Brain pericyte (primary cell): ENCODE measurements around the gene RNU6-9.
"Not testable (repeated sequence)": the region's sequence is repeated elsewhere in the genome, so short reads cannot be mapped to it uniquely, and the experiment has no call there.

Source experiments
- DNase-seq: peaks from one replicate; pipeline ENCODE4 v3.0.0-alpha.2; 2012; ENCODE audit warnings: low read depth, low spot score

RNU6-9 gene

DNA sequence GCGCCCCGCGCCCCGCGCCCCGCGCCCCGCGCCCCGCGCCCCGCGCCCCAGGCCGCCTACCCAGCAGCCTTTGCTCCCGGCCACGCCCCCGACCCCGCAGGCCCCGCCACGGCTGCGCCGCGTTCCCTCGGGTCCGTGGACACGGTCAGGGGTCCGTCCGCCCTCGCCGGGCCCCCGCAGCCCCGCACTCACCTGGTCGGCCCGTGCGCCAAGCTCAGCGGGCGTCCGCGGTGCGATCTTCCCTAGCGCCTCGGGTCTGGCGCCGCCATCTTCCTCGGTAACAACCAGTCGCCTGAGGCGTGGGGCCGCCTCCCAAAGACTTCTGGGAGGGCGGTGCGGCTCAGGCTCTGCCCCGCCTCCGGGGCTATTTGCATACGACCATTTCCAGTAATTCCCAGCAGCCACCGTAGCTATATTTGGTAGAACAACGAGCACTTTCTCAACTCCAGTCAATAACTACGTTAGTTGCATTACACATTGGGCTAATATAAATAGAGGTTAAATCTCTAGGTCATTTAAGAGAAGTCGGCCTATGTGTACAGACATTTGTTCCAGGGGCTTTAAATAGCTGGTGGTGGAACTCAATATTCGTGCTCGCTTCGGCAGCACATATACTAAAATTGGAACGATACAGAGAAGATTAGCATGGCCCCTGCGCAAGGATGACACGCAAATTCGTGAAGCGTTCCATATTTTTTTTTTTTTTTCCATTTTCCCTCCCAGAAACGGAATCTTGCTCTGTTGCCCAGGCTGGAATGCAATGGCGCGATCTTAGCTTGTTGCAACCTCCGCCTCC, at the start of gene RNU6-9, which contains the start of gene MED16:
Gene RNU6-9, plus strand, starts transcription at position 591 of the 796 bp plus-strand sequence.
Gene MED16, minus strand, starts transcription at position 294 of the 796 bp plus-strand sequence. CDS start 2,056 bp downstream, outside the sequence.
- DNase-seq, result peak; percentile 76

DNA sequence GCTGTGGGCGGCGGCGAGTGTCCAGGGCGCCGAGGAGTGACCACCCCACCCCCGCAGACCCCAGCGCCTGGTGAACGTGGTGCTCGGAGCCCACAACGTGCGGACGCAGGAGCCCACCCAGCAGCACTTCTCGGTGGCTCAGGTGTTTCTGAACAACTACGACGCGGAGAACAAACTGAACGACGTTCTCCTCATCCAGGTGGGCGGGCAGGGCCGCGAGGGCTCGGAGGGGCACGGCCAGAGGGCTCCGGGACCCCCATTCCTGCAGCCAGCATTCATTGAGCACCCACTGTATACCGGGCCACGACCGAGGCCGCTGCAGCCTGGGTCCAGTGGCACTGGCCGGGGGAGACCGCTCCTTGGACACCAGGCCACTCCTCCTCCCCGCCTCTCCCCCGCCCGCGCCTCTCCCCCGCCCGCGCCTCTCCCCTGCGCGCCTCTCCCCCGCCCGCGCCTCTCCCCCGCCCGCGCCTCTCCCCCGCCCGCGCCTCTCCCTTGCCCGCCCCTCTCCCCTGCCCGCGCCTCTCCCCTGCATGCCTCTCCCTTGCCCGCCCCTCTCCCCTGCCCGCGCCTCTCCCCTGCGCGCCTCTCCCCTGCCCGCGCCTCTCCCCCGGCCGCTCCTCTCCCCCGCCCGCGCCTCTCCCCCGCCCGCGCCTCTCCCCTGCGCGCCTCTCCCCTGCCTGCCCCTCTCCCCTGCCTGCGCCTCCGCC, 49.3 kb upstream of the RNU6-9 start:
- DNase-seq, result no peak

DNA sequence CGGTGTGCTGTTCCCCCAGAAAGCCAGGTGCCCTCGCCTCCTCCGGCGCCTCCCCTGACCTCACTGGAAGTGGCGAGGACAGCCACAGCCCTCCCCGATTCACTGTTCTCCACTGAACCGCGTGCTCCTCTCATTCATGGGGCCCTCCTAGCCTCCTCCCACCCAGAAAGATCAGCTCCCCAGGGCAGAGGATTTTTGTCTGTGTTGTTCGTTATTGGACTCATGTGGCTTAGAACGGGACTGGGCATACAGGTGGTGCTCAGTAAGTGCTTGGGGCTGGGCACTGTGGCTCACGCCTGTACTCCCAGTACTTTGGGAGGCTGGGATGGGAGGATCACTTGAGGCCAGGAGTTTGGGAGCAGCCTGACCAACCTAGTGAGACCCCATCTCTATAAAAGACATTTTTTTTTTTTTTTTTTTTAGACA, 48.7 kb upstream of the RNU6-9 start:
- no peak for DNase-seq

- no peak for DNase-seq
Measured at GRCh38 chr19:845707-846521, 47.4 kb upstream of the RNU6-9 start.

DNA sequence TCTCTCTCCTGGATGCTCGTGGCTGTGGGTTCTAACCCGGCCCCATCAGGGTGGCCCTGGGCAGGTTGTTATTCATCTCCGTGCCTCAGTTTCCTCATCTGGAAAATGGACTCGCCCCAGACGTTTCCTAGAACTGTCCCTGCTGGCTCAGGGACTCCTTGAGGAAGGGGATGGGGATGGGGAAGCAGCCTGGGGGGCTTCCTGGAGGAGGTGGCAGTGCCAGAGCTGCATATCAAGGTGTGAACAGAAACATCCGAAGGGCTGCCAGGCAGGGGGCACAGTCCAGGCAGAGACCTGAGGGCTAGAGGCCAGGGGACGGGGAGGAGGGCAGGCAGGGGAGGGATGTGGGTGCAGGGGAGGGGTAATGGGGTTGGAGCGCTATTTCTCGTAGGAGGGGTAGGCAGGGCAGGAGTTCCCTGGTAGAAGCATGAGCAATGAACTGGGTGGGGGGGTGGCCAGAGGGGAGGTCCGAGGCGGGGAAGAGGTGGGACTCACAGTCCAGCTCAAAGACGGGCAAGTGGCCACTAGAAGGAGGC, 44.8 kb upstream of the RNU6-9 start:
- DNase-seq, result no peak

- not testable (repeated sequence) for DNase-seq
Measured at GRCh38 chr19:849195-849594, 44.1 kb upstream of the RNU6-9 start.

DNA sequence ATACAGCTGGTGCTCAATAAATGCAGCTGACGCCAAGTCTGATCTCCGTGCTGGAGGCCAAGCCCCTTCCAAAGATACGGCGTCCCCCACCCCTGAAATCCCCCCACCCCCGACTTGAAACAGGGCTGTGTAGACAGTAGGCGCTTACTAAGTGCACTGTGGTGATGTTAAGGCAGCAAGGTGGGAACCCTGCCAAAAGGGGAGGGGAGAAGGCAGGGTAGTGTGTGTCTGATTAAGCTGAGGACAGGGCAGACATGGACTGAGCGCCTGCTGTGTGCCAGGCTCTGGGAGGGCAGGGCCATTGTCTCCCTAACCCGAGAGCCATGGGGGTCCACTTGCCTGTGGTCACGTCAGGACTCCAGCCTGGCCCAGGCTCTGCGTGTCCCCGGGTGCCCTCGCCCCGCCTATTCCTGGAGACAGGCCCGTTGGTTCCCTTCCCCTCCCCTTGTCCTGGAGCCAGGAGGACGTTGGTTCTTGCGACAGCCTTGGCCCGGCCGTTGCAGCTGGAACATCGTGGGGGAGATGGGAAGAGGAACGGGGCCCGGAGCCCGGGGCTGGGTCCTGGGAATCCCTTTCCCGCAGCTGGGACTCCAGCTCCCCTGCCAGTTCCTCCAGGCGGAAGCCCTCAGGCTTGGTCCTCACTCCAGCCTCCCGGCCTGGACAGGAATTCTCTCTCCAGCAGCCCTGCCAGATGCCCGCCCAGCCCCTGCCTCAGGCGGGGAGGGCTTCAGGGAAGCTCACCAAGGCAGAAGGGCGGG, 42.9 kb upstream of the RNU6-9 start:
- peak; percentile 99 for DNase-seq

DNA sequence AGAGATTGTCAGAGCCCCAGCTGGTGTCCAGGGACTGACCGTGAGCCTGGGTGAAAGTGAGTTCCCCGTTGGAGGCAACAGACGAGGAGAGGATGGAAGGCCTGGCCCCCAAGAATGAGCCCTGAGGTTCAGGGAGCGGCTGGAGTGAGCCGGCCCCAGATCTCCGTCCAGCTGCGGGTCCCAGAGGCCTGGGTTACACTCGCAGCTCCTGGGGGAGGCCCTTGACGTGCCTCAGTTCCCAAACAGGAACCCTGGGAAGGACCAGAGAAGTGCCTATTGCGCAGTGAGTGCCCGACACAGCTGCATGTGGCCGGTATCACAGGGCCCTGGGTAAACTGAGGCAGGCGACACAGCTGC, 42.3 kb upstream of the RNU6-9 start:
- no peak for DNase-seq

DNA sequence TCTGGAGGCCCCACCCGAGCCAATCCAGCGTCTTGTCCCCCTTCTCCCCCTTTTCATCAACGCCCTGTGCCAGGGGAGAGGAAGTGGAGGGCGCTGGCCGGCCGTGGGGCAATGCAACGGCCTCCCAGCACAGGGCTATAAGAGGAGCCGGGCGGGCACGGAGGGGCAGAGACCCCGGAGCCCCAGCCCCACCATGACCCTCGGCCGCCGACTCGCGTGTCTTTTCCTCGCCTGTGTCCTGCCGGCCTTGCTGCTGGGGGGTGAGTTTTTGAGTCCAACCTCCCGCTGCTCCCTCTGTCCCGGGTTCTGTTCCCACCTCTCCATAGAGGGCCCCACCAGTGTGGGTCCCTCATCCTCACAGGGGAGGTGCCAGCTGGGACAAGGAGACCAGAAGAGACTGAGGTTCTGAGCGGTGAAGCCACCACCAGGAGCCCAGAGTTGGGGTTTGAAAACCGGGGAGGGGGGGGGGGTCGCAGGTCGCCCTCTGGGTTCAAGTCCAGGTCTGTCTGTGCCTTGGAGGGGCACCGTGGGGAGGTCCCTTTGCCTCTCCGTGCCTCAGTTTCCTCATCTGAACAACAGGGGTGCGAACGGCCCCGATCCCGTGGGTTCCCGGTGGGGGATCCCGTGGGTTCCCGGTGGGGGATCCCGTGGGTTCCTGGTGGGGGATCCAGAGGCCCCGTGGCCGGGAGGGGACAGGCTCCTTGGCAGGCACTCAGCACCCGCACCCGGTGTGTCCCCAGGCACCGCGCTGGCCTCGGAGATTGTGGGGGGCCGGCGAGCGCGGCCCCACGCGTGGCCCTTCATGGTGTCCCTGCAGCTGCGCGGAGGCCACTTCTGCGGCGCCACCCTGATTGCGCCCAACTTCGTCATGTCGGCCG, 40.9 kb upstream of the RNU6-9 start, which contains the start of gene ELANE:
Gene ELANE, plus strand, starts transcription at position 168 of the 878 bp plus-strand sequence. Its CDS starts 26 bp downstream, at position 194.
- DNase-seq, result no peak

- DNase-seq, result no peak
Measured at GRCh38 chr19:853014-853585, 40.2 kb upstream of the RNU6-9 start.

DNA sequence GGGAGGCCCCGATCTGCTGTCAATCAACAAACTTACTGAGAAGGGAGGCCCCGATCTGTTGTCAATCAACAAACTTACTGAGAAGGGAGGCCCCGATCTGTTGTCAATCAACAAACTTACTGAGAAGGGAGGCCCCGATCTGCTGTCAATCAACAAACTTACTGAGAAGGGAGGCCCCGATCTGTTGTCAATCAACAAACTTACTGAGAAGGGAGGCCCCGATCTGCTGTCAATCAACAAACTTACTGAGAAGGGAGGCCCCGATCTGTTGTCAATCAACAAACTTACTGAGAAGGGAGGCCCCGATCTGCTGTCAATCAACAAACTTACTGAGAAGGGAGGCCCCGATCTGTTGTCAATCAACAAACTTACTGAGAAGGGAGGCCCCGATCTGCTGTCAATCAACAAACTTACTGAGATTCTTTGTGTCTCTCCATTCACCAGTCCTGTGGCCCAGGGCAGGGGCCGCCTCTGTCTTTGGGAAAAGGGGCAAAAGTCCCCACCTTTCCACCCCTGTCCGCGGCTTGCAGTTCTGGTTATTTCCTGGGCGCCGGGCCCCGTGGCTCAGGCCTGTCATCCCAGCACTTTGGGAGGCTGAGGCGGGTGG, 39.6 kb upstream of the RNU6-9 start:
- DNase-seq, result not testable (repeated sequence)

- no peak for DNase-seq
Measured at GRCh38 chr19:854549-854948, 38.7 kb upstream of the RNU6-9 start.

GRCh38 chr19:855142-855541, 38.1 kb upstream of the RNU6-9 start:
- DNase-seq, result no peak

DNA sequence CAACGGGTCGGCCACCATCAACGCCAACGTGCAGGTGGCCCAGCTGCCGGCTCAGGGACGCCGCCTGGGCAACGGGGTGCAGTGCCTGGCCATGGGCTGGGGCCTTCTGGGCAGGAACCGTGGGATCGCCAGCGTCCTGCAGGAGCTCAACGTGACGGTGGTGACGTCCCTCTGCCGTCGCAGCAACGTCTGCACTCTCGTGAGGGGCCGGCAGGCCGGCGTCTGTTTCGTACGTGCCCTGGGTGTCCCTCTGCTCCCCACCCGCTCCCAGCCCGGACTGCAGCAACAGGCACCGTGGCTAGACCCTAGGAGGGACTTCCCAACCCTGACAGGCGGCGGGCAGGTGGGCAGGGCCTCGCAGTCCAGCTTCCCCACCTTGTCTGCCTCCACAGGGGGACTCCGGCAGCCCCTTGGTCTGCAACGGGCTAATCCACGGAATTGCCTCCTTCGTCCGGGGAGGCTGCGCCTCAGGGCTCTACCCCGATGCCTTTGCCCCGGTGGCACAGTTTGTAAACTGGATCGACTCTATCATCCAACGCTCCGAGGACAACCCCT, 37.6 kb upstream of the RNU6-9 start:
- no peak for DNase-seq

DNA sequence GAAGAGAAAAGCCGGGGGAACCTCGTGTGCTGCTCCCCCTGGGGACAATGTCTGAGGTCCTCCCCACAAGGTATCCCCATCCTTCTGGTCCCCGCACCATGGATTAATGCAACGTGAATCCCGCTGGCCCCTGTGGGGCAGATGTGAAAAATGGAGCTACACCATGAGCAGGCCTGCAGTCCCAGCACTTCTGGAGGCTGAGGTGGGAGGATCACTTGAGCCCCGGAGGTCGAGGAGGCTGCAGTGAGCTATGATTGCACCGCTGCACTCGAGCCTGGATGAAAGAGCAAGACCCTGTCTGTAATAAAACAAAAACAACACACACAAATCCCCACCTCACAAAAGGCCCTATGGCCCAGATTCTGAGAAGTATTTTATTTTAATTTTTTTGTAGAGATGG, 35.0 kb upstream of the RNU6-9 start:
- no peak for DNase-seq

DNA sequence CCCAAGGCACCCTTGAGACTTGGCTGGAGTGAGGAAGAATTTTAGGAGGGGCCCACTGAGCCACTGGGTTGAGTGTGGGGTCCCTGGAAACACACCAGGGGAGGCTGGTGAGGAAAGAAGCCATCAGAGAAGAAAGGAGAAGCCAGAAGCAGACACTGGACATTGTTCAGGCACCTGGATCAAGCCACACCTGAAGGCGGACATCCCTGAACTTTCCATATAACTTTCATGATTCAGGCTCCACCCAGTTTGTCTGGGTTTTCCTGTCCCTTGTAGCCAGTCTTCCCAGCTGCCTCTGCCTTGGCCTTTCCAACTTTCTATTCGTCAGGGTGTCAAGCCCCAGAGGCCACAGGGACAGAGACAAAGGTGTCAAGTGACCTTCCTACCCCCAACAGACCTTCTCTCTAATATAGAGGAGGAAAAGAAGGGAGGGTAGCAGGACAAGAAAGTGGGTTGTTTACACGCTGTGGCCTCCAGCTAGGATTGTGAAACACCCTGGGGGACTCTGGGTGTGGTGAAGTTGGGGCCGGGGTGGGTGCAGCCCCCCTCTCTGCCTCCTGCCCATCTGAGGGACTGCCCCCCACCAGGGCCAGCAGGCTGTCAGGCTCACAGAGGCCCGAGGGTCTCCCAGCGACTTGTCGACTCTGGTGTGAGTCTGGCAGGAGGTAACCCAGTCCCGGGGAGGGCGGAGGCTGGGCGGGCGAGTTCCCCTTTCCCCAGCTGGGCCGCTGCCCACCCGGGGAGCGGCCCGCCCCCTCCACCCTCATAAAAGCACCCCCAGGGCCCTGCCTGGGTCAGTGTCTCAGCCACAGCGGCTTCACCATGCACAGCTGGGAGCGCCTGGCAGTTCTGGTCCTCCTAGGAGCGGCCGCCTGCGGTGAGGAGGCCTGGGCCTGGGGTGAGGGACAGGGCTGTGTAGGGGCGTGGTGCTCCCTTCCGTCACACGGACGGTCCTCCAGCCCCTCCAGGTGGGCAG, 34.1 kb upstream of the RNU6-9 start, which contains the start of gene CFD:
Gene CFD, plus strand, starts transcription at position 797 of the 976 bp plus-strand sequence. Its CDS starts 26 bp downstream, at position 823.
- DNase-seq, result no peak

GRCh38 chr19:861141-861755, 32.0 kb upstream of the RNU6-9 start:
- no peak for DNase-seq
